ENCODE measurements around the gene CD47. TPM values are rescaled to one million over a fixed set of nuclear protein-coding genes. Genes with fewer than 3 reads are reported as not detected.

Gene CD47
- total RNA-seq, 1 experiment from 2014 or later, result 42.5 TPM

DNA sequence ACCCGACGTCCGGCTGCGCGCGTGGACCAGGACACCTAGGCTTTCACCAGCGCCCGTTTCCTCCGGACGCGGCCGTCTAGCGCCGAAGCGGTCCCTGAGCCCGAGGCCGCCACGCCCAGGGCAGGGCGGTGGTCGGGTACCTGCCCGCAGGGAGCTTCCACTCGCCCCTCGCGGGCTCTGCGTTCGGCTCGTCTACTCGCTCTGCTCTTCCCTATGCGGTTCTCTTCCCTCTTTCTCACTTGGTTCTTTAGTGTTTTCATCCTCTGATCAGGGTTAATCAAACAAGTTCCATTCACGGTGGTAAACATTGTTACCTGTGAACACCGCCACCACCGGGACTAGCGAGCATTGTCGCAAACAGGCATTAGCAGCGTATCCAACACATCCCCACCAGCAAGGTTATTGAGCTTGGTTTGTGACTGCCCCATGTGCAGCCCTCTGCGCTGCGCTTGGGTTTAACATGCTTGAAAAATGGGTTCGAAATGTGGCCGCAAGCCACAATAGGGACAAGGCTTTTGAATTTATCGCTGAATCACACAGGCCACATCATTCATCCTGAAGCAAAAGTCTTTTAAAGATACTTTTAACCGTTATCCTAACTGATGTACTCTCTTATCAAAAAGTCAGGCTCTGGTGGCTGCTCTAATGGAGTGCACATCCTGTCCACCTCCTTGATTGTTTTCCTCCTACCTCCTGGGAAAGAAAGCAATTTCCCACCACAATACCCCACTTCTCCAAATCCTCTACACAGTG lies 843 bp upstream of the CD47 start:
- no peak for ATAC-seq
- peak overlapping the region; percentile 77; the same call in 1 of the 2 replicates for H3K9ac ChIP-seq (ENCODE audit: low read length)
- no peaks in the 10 kb centered on the region for H3K9me3 ChIP-seq (ENCODE audit: control insufficient read depth in 1 of 2, insufficient read depth in 1 of 2, low read depth in 1 of 2, low read length in 2 of 2)
- peak overlapping the region; percentile 67 to 72 for H3K4me3 ChIP-seq (replicated peaks in 1 of 2; ENCODE audit: low read depth in 1 of 2, low read length in 2 of 2)
- H3K9me2 ChIP-seq (ENCODE audit: insufficient read depth), result no peaks in the 10 kb centered on the region
- H3K36me3 ChIP-seq (ENCODE audit: control insufficient read depth in 1 of 2, insufficient read depth in 2 of 2, low read length in 2 of 2), result no peaks in the 10 kb centered on the region
- intact Hi-C loops (cut with micrococcal nuclease), result loop anchor here (5.0 kb wide), 1 partner anchor 164 kb away; no protein-coding TSS in a partner anchor
- RAD21 ChIA-PET (ENCODE audit: low non-redundant PET in 1 of 2, low total read pairs in 2 of 2, uncharacterized antibody in 2 of 2, unreplicated experiment in 2 of 2), result no interaction called here
- H3K4me1 ChIP-seq (ENCODE audit: control insufficient read depth in 1 of 2, insufficient read depth in 2 of 2, low read length in 2 of 2), result peaks cover 0 to 19% of the 10 kb centered on the region in 2 experiments; a peak in 2 of 4 replicates
- no peak for DNase-seq (ENCODE audit: low read depth, low spot score)
- H2AFZ ChIP-seq (ENCODE audit: low read depth, low read length, poor library complexity, severe bottlenecking), result no peak overlapping the region
- BruUV-seq (replicated peaks), result TSS peak; percentile 60
- CTCF ChIA-PET, result no interaction called here
- no peaks in the 10 kb centered on the region for H3K27me3 ChIP-seq (ENCODE audit: insufficient read depth, low read length)
- peak overlapping the region; percentile 83 for H3K4me2 ChIP-seq (ENCODE audit: low read length)
- TF ChIP-seq ELF1 (IDR thresholded peaks at IDR 0.05; ENCODE audit: borderline replicate concordance, low read depth) (no peak), JUND (IDR thresholded peaks at IDR 0.05) (no peak), EGR1 (IDR thresholded peaks at IDR 0.05; ENCODE audit: low read depth) (no peak), POLR2A (IDR thresholded peaks at IDR 0.05; ENCODE audit: borderline replicate concordance, extremely low read depth, insufficient read depth, insufficient read length) (no peak), CBX3 (IDR thresholded peaks at IDR 0.05; ENCODE audit: low read depth) (no peak), ZFX (IDR thresholded peaks at IDR 0.05) (no peak), TCF7L2 (IDR thresholded peaks at IDR 0.05; ENCODE audit: borderline replicate concordance, extremely low read depth, insufficient read depth, insufficient read length) (no peak), CTCF (IDR thresholded peaks at IDR 0.05 in 2 of 3, conservative IDR thresholded peaks at IDR 0.05 in 1 of 3; ENCODE audit: borderline replicate concordance in 1 of 3, insufficient read depth in 1 of 3, low read depth in 2 of 3, low read length in 2 of 3) (no peak), RAD21 (IDR thresholded peaks at IDR 0.05; ENCODE audit: low read depth) (no peak), CEBPB (IDR thresholded peaks at IDR 0.05; ENCODE audit: low read depth) (no peak), YY1 (IDR thresholded peaks at IDR 0.05; ENCODE audit: extremely low read depth, insufficient replicate concordance, low read depth, low read length) (no peak), ZNF274 (IDR thresholded peaks at IDR 0.05; ENCODE audit: low read depth, low read length) (no peak), ATF3 (IDR thresholded peaks at IDR 0.05) (no peak), SIN3A (IDR thresholded peaks at IDR 0.05; ENCODE audit: low read depth) (no peak), SRF (IDR thresholded peaks at IDR 0.05; ENCODE audit: low read depth) (no peak), POLR2AphosphoS5 (IDR thresholded peaks at IDR 0.05; ENCODE audit: low read depth, low read length) (no peak), EZH2phosphoT487 (IDR thresholded peaks at IDR 0.05; ENCODE audit: borderline replicate concordance) (no peak)
- TF ChIP-seq, protein P1, sequence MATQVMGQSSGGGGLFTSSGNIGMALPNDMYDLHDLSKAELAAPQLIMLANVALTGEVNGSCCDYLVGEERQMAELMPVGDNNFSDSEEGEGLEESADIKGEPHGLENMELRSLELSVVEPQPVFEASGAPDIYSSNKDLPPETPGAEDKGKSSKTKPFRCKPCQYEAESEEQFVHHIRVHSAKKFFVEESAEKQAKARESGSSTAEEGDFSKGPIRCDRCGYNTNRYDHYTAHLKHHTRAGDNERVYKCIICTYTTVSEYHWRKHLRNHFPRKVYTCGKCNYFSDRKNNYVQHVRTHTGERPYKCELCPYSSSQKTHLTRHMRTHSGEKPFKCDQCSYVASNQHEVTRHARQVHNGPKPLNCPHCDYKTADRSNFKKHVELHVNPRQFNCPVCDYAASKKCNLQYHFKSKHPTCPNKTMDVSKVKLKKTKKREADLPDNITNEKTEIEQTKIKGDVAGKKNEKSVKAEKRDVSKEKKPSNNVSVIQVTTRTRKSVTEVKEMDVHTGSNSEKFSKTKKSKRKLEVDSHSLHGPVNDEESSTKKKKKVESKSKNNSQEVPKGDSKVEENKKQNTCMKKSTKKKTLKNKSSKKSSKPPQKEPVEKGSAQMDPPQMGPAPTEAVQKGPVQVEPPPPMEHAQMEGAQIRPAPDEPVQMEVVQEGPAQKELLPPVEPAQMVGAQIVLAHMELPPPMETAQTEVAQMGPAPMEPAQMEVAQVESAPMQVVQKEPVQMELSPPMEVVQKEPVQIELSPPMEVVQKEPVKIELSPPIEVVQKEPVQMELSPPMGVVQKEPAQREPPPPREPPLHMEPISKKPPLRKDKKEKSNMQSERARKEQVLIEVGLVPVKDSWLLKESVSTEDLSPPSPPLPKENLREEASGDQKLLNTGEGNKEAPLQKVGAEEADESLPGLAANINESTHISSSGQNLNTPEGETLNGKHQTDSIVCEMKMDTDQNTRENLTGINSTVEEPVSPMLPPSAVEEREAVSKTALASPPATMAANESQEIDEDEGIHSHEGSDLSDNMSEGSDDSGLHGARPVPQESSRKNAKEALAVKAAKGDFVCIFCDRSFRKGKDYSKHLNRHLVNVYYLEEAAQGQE (IDR thresholded peaks at IDR 0.05; ENCODE audit: low read depth), result no peak
- TF ChIP-seq, protein P2, sequence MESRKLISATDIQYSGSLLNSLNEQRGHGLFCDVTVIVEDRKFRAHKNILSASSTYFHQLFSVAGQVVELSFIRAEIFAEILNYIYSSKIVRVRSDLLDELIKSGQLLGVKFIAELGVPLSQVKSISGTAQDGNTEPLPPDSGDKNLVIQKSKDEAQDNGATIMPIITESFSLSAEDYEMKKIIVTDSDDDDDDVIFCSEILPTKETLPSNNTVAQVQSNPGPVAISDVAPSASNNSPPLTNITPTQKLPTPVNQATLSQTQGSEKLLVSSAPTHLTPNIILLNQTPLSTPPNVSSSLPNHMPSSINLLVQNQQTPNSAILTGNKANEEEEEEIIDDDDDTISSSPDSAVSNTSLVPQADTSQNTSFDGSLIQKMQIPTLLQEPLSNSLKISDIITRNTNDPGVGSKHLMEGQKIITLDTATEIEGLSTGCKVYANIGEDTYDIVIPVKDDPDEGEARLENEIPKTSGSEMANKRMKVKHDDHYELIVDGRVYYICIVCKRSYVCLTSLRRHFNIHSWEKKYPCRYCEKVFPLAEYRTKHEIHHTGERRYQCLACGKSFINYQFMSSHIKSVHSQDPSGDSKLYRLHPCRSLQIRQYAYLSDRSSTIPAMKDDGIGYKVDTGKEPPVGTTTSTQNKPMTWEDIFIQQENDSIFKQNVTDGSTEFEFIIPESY (IDR thresholded peaks at IDR 0.05; ENCODE audit: extremely low read depth, insufficient replicate concordance, low read length), result no peak
- POLR2A ChIA-PET, result no interaction called here
- no peaks in the 10 kb centered on the region for H4K20me1 ChIP-seq (ENCODE audit: insufficient read depth)
- peaks cover 23% of the 10 kb centered on the region for H3K79me2 ChIP-seq (ENCODE audit: insufficient read depth, low read length)
- H3K27ac ChIP-seq (ENCODE audit: low read depth, low read length), result peak overlapping the region; percentile 36; the same call in 1 of the 2 replicates
